Stimulated activated naive CD4-positive, alpha-beta T cell (primary cell): ENCODE measurements around the gene AHSG.

Source experiments
- DNase-seq, 6 experiments: peaks; one replicate each; lab custom pipeline; 2025; lab: John Stamatoyannopoulos, UW

The AHSG gene

GRCh38 chr3:186593862-186594261, 19.0 kb upstream of the AHSG start:
- DNase-seq, result no peak

- DNase-seq, result no peak
Measured at GRCh38 chr3:186594591-186595113, 18.2 kb upstream of the AHSG start.

DNA sequence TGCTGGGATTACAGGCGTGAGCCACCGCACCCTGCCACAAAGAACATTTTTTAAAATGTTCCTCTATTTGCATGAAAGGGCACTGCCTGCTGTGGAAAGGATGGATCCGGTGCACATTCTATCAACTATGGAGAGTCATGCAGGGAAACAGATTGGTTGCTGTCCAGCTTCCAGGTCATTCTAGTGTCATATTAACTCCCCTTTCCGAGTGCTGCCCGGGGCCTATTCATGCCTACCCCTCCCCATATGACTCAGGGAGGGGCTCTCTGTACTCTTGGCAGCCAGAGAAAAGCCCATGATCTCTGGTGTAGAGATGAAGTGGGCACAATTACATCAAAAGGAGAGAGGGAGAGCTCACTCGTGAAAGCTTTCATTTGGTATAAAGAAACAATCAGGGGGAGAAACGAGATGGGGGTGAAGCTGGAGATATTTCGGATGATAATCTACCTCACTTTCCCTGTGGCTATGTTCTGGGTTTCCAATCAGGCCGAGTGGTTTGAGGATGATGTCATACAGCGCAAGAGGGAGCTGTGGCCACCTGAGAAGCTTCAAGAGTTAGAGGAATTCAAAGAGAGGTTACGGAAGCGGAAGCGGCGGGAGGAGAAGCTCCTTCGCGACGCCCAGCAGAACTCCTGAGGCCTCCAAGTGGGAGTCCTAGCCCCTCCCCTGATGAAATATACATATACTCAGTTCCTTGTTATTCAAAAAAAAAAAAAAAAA, 16.1 kb upstream of the AHSG start:
- no peak for DNase-seq

DNA sequence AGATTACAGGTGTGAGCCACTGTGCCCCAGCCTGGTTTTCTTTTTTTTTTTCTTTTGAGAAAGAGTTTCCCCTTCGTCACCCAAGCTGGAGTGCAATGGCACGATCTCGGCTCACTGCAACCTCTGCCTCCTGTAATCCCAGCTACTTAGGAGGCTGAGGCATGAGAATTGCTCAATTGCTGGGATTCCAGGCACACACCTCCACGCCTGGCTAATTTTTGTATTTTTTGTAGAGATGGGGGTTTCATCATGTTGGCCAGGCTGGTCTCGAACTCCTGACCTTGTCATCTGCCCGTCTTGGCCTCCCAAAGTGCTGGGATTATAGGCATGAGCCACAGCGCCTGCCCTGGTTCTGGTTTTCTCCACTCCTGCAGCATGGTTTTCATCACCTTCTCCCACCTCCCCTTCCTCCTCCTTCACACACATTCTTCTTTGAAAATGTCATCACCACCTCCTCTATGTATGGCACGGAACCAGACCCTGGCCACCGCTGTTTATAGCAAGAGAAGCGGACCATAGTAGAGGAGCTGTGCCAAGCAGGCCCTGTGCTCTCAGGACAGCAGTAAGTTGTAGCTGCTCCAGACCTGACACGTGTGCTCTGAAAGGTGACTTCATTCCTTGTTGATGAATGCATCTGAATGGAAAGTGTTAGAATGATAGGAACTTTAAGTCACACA, 14.6 kb upstream of the AHSG start:
- DNase-seq, result no peak

DNA sequence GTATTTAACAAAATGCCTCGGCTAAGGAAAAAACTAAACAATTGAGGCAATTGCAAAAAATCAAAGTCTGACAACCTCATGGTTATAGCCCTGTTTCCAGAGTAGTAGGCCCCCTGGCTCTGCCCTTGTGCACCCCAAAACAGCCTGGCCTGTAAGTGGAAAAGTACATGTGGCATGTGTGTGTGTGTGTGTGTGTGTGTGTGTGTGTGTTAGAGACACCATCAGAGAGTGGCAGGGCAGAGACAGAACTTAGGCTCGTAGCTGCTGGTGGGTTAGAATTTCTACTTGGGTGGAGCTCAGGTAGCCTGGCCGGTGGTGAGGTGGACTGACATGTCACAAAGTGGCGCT, 14.1 kb upstream of the AHSG start:
- no peak for DNase-seq

GRCh38 chr3:186599142-186599784, 13.6 kb upstream of the AHSG start:
- DNase-seq, result no peak

- DNase-seq, result no peak
Measured at GRCh38 chr3:186599785-186600166, 13.1 kb upstream of the AHSG start.

DNA sequence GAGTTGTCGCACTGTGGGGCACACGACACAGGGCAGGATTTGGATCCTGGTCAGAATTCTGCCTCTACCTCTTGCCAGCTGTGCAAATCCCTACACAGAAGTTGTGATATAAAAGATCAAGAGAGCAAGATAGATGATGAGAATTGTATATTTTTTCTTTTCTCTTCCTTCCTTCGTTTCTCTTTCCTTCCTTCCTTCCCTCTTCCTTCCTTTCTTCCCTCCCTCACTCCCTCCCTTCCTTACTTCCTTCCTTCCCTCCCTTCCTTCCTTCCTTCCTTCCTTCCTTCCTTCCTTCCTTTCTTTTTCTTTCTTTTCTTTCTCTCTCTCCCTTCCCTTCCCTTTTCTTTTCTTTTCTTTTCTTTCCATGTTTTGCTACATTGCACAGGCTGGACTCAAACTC, 12.0 kb upstream of the AHSG start:
- DNase-seq, result no peak

DNA sequence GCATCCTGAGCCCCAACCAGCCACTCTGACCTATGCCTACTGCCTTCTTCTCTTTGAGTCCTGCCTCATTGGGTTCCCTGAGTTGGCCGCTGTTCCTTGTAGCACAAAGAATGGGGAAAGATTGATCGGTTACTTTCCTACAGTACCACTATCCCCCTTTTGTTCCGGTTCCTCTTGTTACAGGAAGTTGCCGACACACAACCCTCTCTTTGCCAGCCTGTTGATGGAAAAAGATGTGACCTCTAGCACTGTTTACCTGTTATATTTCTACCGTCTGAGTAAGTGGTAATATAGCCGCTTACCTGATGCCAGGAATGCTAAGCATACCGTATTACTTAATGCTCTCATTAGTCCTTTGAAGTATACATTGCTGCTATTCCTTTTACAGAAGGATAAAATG, 9.7 kb upstream of the AHSG start:
- DNase-seq, result no peak

GRCh38 chr3:186605078-186605477, 7.8 kb upstream of the AHSG start:
- DNase-seq, result no peak

DNA sequence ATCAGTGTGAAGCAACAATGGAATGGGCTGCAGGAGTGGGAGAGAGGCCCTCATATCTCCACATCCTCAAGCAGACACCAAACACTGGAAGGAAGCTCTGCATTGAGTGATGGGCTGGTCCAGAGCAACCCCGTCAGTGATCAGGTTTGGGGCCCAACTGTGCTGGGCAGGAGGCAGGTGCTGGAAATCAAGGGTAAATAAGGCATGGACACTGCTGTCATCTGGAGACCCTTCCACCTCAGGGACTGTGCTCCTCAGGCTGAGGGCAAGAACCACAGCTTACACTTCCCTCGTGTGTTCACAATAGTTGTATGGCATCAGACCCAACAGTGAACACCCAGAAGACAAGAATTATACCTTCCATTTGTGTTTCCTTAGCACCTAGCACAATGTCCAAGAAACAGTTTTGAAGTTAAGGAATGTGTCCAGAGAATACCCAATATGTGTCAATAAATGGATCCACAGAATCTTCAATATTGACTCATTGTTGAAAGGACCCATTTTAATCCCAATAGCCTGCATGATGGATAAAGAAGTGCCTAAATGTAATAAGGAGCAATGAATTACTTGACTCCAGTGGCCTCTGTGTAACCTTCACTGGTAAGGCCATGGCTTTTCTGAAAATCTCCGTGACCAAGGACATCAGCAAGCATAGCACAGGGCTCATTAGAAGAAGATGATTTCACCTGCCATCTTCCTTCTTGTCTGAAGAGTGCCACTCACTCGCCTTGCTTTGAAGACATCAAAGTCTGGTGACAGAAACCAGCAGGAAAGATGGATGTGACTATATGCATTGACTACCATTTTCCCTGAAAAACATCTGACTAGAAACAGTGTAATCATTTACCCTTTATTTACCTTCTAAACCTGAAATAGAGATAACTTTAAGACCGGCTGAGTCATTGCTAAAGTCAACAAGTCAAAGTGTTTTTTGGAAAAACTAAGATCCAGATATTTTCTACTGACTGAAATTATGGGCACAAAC, 7.0 kb upstream of the AHSG start:
- DNase-seq, result no peak

DNA sequence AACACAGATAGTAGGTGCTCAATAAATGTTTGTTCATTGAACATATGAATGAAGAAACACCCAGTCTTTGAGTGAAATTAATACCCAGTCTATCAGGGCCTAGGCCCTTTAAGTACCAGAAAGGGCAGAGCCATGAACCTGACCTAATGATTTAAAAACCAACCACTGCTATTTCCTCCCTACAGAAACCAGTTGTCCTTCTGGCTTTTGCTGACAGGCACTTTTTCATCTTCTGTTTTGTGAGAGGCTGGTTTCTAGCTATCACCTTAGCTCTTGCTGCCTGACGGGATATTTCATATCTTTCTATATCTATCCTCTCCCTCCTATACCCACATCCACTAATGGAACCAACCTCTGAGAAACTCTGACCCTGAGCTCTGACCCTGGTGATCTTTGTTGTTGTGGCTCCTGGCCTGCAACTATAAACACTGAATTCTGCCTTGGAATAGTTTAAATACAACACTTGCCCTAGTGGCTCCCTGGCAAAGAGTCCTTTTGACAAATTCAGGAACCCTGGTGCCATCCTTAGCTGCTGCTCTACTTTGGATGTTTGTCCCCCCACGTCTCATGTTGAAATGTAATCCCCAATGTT, 4.1 kb upstream of the AHSG start:
- no peak for DNase-seq

DNA sequence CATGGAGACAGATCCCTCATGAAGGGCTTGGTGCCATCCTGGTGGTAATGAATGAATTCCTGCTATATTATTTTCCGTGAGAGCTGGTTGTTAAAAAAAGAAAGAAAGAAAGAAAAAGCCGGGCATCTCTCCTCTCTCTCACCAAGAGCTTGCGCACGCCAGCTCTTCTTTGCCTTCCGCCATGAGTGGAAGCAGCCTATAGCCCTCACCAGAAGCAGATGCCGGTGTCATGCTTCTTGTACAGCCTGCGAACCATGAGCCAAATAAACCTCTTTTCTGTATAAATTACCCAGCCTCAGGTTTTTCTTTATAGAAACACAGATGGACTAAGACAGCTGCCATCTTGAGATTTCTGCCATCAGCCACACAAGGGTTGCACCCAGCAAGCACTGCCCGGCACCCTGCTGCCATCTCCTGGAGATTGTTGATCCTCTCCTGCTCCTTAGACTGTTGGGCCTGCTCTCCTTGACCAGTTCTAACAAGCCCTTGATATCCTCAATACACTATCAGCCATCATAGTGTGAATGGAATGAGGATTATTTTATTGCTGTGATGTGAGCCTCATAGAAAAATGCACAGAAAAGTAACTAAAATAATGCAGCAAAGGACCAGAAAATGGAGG, 3.5 kb upstream of the AHSG start:
- no peak for DNase-seq

DNA sequence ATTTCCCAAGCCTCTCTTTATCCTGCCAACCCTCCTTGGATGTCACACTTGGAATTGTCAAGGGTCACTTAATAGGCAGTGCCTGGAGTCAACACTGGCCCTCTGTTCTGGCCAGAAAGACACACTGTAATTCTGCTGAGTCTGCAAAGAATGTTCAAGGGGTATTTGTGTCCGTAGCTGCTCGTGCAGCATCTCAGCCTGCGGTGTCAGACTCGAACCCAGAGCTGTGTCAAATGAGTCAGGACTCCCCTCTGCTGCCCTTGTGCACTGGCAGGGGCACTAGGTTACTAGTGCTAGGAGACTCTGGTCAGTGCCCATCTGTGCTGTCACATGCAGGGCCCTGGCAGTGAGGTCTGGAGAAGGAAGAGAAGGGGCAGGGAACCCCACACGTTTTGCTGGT, 795 bp upstream of the AHSG start:
- DNase-seq, result no peak

- DNase-seq, result no peak
Measured at GRCh38 chr3:186613637-186614265, 891 bp downstream of the AHSG start.

DNA sequence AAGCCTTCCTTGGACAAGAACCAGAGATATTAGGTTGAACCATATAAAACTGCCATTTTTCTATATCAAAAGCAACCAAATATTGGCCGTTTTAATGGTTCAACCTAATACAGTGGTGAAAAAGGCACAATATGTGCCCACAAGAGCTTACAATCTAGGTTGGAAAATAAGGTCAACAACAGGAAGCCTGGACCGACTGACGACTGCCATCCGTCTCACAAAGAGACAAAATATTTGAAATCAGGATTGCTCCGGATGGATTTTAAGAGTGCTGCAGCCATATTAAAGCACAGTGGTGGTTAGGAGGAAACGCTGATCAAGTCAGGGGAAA, 1.4 kb downstream of the AHSG start:
- DNase-seq, result no peak

DNA sequence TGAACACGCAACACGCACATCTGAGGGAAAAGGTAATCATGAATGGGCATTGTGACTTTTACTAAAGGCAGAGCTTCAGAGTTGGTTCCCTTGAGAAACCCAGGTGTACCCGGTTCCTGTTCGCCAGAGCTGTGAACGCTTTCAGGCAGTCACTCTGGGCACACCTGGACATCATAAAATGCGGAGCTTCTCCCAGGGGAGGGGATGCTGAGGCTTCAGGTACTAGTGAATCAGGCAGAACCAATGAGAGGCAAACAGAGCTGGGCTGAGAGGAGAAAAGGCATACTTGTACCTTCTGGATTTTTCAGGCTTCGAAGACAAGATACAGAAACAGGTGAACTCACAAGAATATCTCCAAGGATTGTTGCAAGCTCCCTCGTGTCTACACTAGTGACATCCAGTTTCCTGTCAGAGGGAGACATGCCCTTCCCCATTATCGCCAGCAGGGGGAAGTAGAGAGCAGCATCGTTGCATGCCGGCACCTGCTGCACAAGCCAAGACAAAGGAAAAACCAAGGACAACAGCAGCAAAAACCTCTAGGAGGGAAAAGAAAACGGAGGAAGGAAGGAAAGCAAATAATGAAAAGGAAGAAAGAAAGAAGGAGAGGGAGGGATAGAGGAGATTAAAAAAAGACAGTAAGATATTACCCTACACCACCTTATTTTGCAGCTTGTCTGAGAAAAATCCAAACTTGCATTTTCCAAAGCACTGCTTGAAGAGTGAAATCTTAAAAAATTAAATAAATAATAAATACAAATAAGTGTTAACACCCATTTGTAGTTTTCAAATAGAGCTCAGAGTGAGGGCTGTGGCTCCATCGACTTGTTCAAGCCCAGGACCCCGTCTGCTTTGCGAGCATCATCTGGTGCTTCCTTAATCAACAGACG, 2.0 kb downstream of the AHSG start:
- peak; percentile 47 to 82 (median 59) for DNase-seq

DNA sequence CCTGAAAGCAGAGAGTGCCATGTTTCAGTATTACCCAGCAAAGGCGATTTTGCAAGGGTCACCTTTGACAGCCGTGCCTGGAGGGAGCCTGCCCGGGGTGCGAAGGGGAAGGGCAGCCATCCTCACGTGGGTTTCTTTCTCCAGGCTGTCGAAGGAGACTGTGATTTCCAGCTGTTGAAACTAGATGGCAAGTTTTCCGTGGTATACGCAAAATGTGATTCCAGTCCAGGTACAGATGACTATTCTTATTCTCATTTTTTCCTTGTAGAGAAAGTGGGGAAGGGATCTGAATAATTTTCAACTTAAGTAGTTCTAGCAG, 3.4 kb downstream of the AHSG start:
- no peak for DNase-seq

DNA sequence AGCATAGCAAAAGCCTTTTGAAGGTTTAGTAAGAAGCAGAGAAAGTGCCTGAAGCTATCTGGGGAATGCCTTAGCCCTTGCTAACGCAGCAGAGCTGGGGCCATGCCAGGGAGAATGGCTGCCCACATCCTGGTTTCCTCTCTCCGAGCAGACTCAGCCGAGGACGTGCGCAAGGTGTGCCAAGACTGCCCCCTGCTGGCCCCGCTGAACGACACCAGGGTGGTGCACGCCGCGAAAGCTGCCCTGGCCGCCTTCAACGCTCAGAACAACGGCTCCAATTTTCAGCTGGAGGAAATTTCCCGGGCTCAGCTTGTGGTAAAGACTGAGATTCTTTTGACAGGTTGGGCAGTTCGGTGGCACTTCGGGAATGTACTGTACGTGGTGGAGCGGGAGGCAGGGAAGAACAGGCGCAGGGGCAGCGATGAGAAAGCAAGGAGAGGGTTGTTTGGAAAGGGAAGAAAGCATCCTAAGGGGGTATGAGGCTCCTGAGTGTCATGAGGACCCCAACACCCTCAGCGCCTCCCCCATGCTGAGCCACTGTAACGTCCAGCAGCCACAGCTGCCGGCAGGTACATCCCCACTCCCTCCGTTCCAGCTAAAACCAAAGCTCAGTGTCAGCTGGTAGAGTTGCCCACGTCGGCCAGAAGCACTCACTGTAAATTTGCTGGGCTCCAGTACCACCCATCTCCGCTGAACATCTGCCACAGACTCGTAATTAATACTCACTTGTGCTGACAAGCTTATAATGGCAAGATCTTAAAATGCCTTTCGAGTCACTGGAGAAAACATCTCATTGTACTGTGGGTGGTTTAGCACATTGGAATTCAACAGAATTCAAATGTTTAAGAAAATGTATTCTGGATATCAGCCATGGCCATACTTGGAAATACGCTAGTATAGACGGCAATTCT, 4.4 kb downstream of the AHSG start:
- DNase-seq, result peak; percentile 63 to 84 (median 78)
